ENCODE results near the gene ABRAXAS1.

- TF ChIP-seq RCOR1 (IDR thresholded peaks at IDR 0.05; ENCODE audit: low read length) (no peak), SIN3A (IDR thresholded peaks at IDR 0.05; ENCODE audit: borderline replicate concordance, low read depth, low read length) (no peak), TAF1 (IDR thresholded peaks at IDR 0.05; ENCODE audit: borderline replicate concordance, low read depth, low read length) (no peak), CTCF (IDR thresholded peaks at IDR 0.05) (no peak), USF2 (IDR thresholded peaks at IDR 0.05; ENCODE audit: borderline replicate concordance, low read depth, low read length) (no peak)
Measured at GRCh38 chr4:83449009-83449408, 35.9 kb downstream of the ABRAXAS1 start.

All from SK-N-SH (cell line).